ENCODE measurements around the gene STX8. TPM values are rescaled to one million over a fixed set of nuclear protein-coding genes. Genes with fewer than 3 reads are reported as not detected.

The STX8 gene
- total RNA-seq, 1 donor from 2014 or later, result 57.8 TPM

GRCh38 chr17:9402590-9403199 is 172.9 kb downstream of the STX8 start:
- TF ChIP-seq CTCF (conservative IDR thresholded peaks at IDR 0.05; ENCODE audit: low read depth, low read length), result peak; percentile 64
- H3K4me3 ChIP-seq (ENCODE audit: low read depth, low read length), result no peak overlapping the region
- no peak for DNase-seq (ENCODE audit: low read depth)

- H3K4me3 ChIP-seq (ENCODE audit: low read depth, low read length), result no peak overlapping the region
- DNase-seq (ENCODE audit: low read depth), result no peak
- TF ChIP-seq CTCF (conservative IDR thresholded peaks at IDR 0.05; ENCODE audit: low read depth, low read length), result no peak
Observed at GRCh38 chr17:9401434-9401833, 174.2 kb downstream of the STX8 start.

- no peak overlapping the region for H3K4me3 ChIP-seq (ENCODE audit: low read depth, low read length)
- no peak for TF ChIP-seq CTCF (conservative IDR thresholded peaks at IDR 0.05; ENCODE audit: low read depth, low read length)
- peak; percentile 98 for DNase-seq (ENCODE audit: low read depth)
Observed at GRCh38 chr17:9389111-9389527, 186.5 kb downstream of the STX8 start.

- no peak for TF ChIP-seq CTCF (conservative IDR thresholded peaks at IDR 0.05; ENCODE audit: low read depth, low read length)
- DNase-seq (ENCODE audit: low read depth), result peak; percentile 68
- H3K4me3 ChIP-seq (ENCODE audit: low read depth, low read length), result no peak overlapping the region
Observed at GRCh38 chr17:9386401-9386800, 189.2 kb downstream of the STX8 start.

- TF ChIP-seq CTCF (conservative IDR thresholded peaks at IDR 0.05; ENCODE audit: low read depth, low read length), result no peak
- DNase-seq (ENCODE audit: low read depth), result no peak
- no peak overlapping the region for H3K4me3 ChIP-seq (ENCODE audit: low read depth, low read length)
Observed at GRCh38 chr17:9383826-9384225, 191.8 kb downstream of the STX8 start.

GRCh38 chr17:9382626-9383025 is 193.0 kb downstream of the STX8 start:
- no peak overlapping the region for H3K4me3 ChIP-seq (ENCODE audit: low read depth, low read length)
- no peak for DNase-seq (ENCODE audit: low read depth)
- TF ChIP-seq CTCF (conservative IDR thresholded peaks at IDR 0.05; ENCODE audit: low read depth, low read length), result no peak

- TF ChIP-seq CTCF (conservative IDR thresholded peaks at IDR 0.05; ENCODE audit: low read depth, low read length), result no peak
- H3K4me3 ChIP-seq (ENCODE audit: low read depth, low read length), result no peak overlapping the region
- DNase-seq (ENCODE audit: low read depth), result no peak
Observed at GRCh38 chr17:9381068-9381467, 194.6 kb downstream of the STX8 start.

All from epithelial cell of proximal tubule (primary cell).